Keratinocyte (primary cell): ENCODE data around the gene NSF.

ENCODE experiments used
- EZH2 ChIP-seq: IDR thresholded peaks from one replicate; pipeline ENCODE4 v1.6.1; 2012; ENCODE audit warnings: inconsistent platforms, mild to moderate bottlenecking, low read length, moderate library complexity
- TF ChIP-seq, protein P1 (sequence below), 3 experiments: IDR thresholded peaks in 1 of 3; conservative IDR thresholded peaks in 1 of 3; optimal IDR thresholded peaks in 1 of 3; 2 replicates in 2 of 3; 3 replicates in 1 of 3; pipeline versions ENCODE3 to v1.5.1; 2011; ENCODE audit warnings: low read length in 3 of 3, mild to moderate bottlenecking in 3 of 3, moderate library complexity in 2 of 3, control low read depth in 1 of 3, inconsistent platforms in 1 of 3; ENCODE audit not compliant: insufficient read depth in 2 of 3; ENCODE audit errors: extremely low read depth in 1 of 3

GRCh38 chr17:46717999-46718398 lies 127.5 kb downstream of the NSF start:
- TF ChIP-seq, protein P1, sequence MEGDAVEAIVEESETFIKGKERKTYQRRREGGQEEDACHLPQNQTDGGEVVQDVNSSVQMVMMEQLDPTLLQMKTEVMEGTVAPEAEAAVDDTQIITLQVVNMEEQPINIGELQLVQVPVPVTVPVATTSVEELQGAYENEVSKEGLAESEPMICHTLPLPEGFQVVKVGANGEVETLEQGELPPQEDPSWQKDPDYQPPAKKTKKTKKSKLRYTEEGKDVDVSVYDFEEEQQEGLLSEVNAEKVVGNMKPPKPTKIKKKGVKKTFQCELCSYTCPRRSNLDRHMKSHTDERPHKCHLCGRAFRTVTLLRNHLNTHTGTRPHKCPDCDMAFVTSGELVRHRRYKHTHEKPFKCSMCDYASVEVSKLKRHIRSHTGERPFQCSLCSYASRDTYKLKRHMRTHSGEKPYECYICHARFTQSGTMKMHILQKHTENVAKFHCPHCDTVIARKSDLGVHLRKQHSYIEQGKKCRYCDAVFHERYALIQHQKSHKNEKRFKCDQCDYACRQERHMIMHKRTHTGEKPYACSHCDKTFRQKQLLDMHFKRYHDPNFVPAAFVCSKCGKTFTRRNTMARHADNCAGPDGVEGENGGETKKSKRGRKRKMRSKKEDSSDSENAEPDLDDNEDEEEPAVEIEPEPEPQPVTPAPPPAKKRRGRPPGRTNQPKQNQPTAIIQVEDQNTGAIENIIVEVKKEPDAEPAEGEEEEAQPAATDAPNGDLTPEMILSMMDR (optimal IDR thresholded peaks at IDR 0.05 in 1 of 3, IDR thresholded peaks at IDR 0.05 in 1 of 3, conservative IDR thresholded peaks at IDR 0.05 in 1 of 3; ENCODE audit: extremely low read depth in 1 of 3, insufficient read depth in 2 of 3, low read length in 3 of 3) = no peak
- TF ChIP-seq EZH2 = no peak
